Esophagus muscularis mucosa (tissue), 4 donors: ENCODE measurements around the gene TPSD1. TPM values are rescaled to one million over a fixed set of nuclear protein-coding genes. Genes with fewer than 3 reads are reported as not detected.

Experiments
- DNase-seq: peaks from one replicate; pipeline ENCODE4 v3.0.0-alpha.2; 2017; ENCODE audit errors: extremely low spot score
- H3K27ac ChIP-seq, 4 donors: fragments of 200-600 bp; sonication (generic); replicated peaks in 1 of 4; 1 replicate in 3 of 4; 2 replicates in 1 of 4; pipeline ENCODE4 v1.5.1; 2016 to 2019; ENCODE audit warnings: mild to moderate bottlenecking in 1 of 4
- H3K27me3 ChIP-seq, 4 donors: fragments of 200-600 bp; sonication (generic); one replicate each; pipeline versions ENCODE4 v1.5.1 to v1.6.0; 2016 to 2019
- H3K36me3 ChIP-seq, 4 donors: fragments of 200-600 bp; sonication (generic); one replicate each; pipeline ENCODE4 v1.5.1; 2016 to 2019
- H3K4me1 ChIP-seq, 4 donors: fragments of 200-600 bp; sonication (generic); one replicate each; pipeline ENCODE4 v1.5.1; 2016 to 2019
- H3K4me3 ChIP-seq, 4 donors: fragments of 200-600 bp; sonication (generic); 1 replicate in 2 of 4; 2 replicates in 2 of 4; pipeline ENCODE4 v1.5.1; 2016 to 2019; ENCODE audit warnings: mild to moderate bottlenecking in 4 of 4, moderate library complexity in 1 of 4
- H3K9me3 ChIP-seq, 4 donors: fragments of 200-600 bp; sonication (generic); 1 replicate in 3 of 4; 2 replicates in 1 of 4; pipeline ENCODE4 v1.5.1; 2016 to 2019
- CTCF ChIP-seq, 3 experiments: fragments of 200-600 bp in 2 of 3; fragments of 450-650 bp in 1 of 3; sonication (generic) in 2 of 3; IDR thresholded peaks; one replicate each; pipeline ENCODE4 v1.5.1; 2017 to 2019; ENCODE audit warnings: antibody characterized with exemption in 3 of 3, mild to moderate bottlenecking in 2 of 3, moderate library complexity in 1 of 3
- EP300 ChIP-seq: sonication (generic); formaldehyde crosslinking; IDR thresholded peaks from one replicate; pipeline ENCODE4 v1.6.1; 2017; ENCODE audit warnings: antibody characterized with exemption
- POLR2A ChIP-seq: fragments of 450-650 bp; IDR thresholded peaks from one replicate; pipeline ENCODE4 v1.6.1; 2017; ENCODE audit warnings: antibody characterized with exemption, moderate library complexity, mild to moderate bottlenecking, low read depth
- POLR2AphosphoS5 ChIP-seq, 2 donors: sonication (generic); formaldehyde crosslinking; IDR thresholded peaks; one replicate each; pipeline ENCODE4 v1.6.1; 2017; ENCODE audit warnings: antibody characterized with exemption in 2 of 2
- whole genome bisulfite sequencing: methylation state at CpG from one replicate; pipeline ENCODE4 v1.1.5; 2018; 5-methylcytosine and 5-hydroxymethylcytosine counted together
- intact Hi-C: fragments of 100-400 bp; cut with DNase I; formaldehyde crosslinking; loops from one replicate; pipeline ENCODE4 v1.15.1; 2023
- total RNA-seq, 4 donors: library from RNA; depleted of rRNA; stranded (reverse); fragments of >200 nt; gene quantifications; one replicate each; pipeline versions ENCODE4 v1.1.0 to v1.2.1, GENCODE V29; 2016

TPSD1 gene
- total RNA-seq, 4 donors from 2014 or later, result 1.7 to 5.3 (median 2.2) TPM

- no peak for TF ChIP-seq EP300
- TF ChIP-seq CTCF (IDR thresholded peaks at IDR 0.05), result no peak
- no peak for TF ChIP-seq POLR2AphosphoS5 (IDR thresholded peaks at IDR 0.05)
- no peak for TF ChIP-seq POLR2A
- Histone ChIP-seq H3K27ac (no peak overlapping the region), H3K36me3 (no peaks in the 10 kb centered on the region)
These were observed 24.9 kb downstream of the TPSD1 start for GRCh38 chr16:1280783-1281182.

GRCh38 chr16:1281517-1281916, 25.6 kb downstream of the TPSD1 start:
- TF ChIP-seq POLR2AphosphoS5 (IDR thresholded peaks at IDR 0.05) (no peak), CTCF (IDR thresholded peaks at IDR 0.05) (no peak), EP300 (no peak), POLR2A (no peak)
- DNase-seq, result no peak
- Histone ChIP-seq H3K4me3 (no peak overlapping the region), H3K27me3 (peaks cover 0 to 93% (median 5%) of the 10 kb centered on the region in 4 donors), H3K36me3 (no peaks in the 10 kb centered on the region), H3K4me1 (no peaks in the 10 kb centered on the region), H3K27ac (no peak overlapping the region), H3K9me3 (no peaks in the 10 kb centered on the region)
- intact Hi-C loops, result no loop called here
- WGBS, result 76% methylated on average over 16 of the region's 16 CpGs

More at GRCh38 chr16:1280783-1281182, 24.9 kb downstream of the TPSD1 start:
- no peak for DNase-seq
- 63% methylated on average over 7 of the region's 8 CpGs for WGBS
- Histone ChIP-seq H3K4me3 (no peak overlapping the region), H3K9me3 (no peaks in the 10 kb centered on the region), H3K27me3 (peaks cover 0 to 93% (median 4%) of the 10 kb centered on the region in 4 donors), H3K4me1 (no peaks in the 10 kb centered on the region)
- intact Hi-C loops, result no loop called here

GRCh38 chr16:1282324-1282973, 26.6 kb downstream of the TPSD1 start:
- DNase-seq, result no peak
- no peaks in the 10 kb centered on the region for H3K36me3 ChIP-seq
- intact Hi-C loops, result no loop called here
- WGBS, result 73% methylated on average over 13 of the region's 17 CpGs
- H3K27ac ChIP-seq, result no peak overlapping the region
- H3K9me3 ChIP-seq, result no peaks in the 10 kb centered on the region
- H3K4me1 ChIP-seq, result no peaks in the 10 kb centered on the region
- H3K4me3 ChIP-seq, result no peak overlapping the region
- H3K27me3 ChIP-seq, result peaks cover 0 to 93% (median 5%) of the 10 kb centered on the region in 4 donors
- no peak for TF ChIP-seq POLR2AphosphoS5 (IDR thresholded peaks at IDR 0.05)
- TF ChIP-seq CTCF (IDR thresholded peaks at IDR 0.05), result no peak
- TF ChIP-seq EP300, result no peak
- TF ChIP-seq POLR2A, result no peak

GRCh38 chr16:1283296-1283695, 27.4 kb downstream of the TPSD1 start:
- Histone ChIP-seq H3K27ac (no peak overlapping the region), H3K36me3 (no peaks in the 10 kb centered on the region), H3K9me3 (no peaks in the 10 kb centered on the region), H3K27me3 (peaks cover 0 to 93% (median 7%) of the 10 kb centered on the region in 4 donors), H3K4me3 (no peak overlapping the region), H3K4me1 (peaks cover 0 to 4% (median 0%) of the 10 kb centered on the region in 4 donors)
- WGBS, result 58% methylated on average over 14 of the region's 17 CpGs
- no peak for DNase-seq
- intact Hi-C loops, result no loop called here
- TF ChIP-seq POLR2A (no peak), EP300 (no peak), CTCF (IDR thresholded peaks at IDR 0.05) (no peak)
